ENCODE data around the gene CD247.
A peak's percentile ranks its signal among the peaks of the same experiment; 100 is the strongest.

The CD247 gene

GRCh38 chr1:167503626-167504466 is 14.5 kb downstream of the CD247 start:
- no peak overlapping the region for H3K4me3 ChIP-seq (ENCODE audit: low read depth, low read length)
- TF ChIP-seq, protein P1, sequence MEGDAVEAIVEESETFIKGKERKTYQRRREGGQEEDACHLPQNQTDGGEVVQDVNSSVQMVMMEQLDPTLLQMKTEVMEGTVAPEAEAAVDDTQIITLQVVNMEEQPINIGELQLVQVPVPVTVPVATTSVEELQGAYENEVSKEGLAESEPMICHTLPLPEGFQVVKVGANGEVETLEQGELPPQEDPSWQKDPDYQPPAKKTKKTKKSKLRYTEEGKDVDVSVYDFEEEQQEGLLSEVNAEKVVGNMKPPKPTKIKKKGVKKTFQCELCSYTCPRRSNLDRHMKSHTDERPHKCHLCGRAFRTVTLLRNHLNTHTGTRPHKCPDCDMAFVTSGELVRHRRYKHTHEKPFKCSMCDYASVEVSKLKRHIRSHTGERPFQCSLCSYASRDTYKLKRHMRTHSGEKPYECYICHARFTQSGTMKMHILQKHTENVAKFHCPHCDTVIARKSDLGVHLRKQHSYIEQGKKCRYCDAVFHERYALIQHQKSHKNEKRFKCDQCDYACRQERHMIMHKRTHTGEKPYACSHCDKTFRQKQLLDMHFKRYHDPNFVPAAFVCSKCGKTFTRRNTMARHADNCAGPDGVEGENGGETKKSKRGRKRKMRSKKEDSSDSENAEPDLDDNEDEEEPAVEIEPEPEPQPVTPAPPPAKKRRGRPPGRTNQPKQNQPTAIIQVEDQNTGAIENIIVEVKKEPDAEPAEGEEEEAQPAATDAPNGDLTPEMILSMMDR (IDR thresholded peaks at IDR 0.05; ENCODE audit: insufficient read depth, low read depth, low read length, missing control alignments), result no peak
- no peak for DNase-seq (ENCODE audit: low read depth)

DNA sequence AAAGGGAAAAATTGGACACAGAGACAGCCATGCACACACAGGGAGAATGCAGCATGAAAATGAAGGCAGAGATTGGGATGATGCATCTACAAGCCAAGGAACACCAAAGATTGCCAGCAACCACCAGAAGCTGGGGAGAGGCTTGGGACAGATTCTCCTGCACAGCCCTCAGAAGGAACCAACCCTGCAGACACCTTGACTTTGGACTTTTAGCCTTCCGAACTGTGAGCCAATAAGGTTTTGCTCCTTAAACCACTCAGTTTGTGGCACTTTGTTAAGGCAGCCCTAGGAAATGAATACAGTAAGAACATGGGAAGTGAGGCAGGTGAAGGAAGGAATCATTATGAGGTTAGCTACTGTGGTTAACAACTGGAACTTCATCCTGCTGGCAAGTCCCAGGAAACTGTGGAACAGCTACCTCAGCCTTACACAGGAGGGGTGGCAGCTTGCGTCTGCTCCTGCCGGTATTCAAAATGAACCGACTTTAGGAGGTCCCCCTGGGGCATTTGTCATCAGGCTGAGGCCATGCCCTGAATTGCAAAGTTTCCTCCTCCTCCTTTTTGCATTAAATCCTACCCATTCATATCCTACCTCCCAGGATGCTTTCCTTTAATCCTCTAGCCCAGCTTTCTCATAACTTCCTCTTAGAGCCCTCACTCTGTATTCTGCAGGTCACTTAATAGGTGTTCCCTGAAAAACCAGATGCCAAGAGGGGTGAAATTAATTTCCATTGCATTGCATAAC is 15.4 kb downstream of the CD247 start:
- H3K4me3 ChIP-seq (ENCODE audit: low read depth, low read length), result no peak overlapping the region
- TF ChIP-seq, protein P1 (IDR thresholded peaks at IDR 0.05; ENCODE audit: insufficient read depth, low read depth, low read length, missing control alignments), result no peak
- DNase-seq (ENCODE audit: low read depth), result no peak

DNA sequence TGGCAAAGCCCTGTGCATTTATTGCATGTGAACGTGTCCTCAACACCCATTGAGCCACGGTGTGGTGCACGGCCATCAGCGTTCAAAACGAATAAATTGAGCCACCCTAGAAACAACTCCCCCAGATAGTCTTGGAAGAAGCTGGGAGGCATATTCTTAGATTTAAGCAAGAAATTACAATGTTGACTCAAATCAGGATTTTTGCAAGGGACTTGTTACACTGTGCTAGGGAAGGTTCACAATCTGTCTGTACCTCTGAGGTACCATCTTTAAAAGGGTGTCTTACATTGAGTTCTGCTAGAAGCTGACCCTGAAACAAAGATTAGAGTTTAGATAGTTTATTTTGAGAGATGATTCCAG is 16.2 kb downstream of the CD247 start:
- TF ChIP-seq, protein P1 (IDR thresholded peaks at IDR 0.05; ENCODE audit: insufficient read depth, low read depth, low read length, missing control alignments), result no peak
- no peak overlapping the region for H3K4me3 ChIP-seq (ENCODE audit: low read depth, low read length)

GRCh38 chr1:167501515-167502191 is 16.7 kb downstream of the CD247 start:
- TF ChIP-seq, protein P1 (IDR thresholded peaks at IDR 0.05; ENCODE audit: insufficient read depth, low read depth, low read length, missing control alignments), result no peak
- no peak overlapping the region for H3K4me3 ChIP-seq (ENCODE audit: low read depth, low read length)
- DNase-seq (ENCODE audit: low read depth), result no peak

More for the DNA sequence above, 16.2 kb downstream of the CD247 start:
- DNase-seq (ENCODE audit: low read depth), result no peak

DNA sequence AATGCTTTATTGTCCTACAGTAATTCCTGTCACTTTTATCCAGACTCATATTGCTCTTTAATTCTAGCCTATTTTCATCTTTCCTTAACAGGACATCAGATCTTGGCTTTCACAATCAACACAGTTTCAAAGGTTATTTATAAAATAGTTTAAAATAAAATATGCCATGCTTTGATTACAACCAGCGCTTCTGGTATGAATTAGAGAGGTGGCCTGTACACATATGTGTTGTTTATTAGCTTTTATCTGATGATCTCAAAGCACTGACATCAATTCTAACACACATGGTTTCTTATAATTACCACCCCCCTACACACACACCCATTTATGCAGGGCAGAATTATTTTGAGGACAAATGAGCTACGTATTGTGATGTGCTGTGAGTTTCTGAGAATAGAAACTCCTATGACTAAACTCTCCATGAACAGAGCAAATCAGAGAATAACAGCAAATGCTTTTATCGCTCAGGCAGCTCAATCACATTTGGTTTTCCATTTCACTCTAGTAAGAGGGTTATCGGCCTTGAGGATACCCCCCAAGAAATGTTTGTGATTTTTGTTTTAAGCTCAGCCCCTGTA is 18.0 kb downstream of the CD247 start:
- H3K4me3 ChIP-seq (ENCODE audit: low read depth, low read length), result no peak overlapping the region
- TF ChIP-seq, protein P1 (IDR thresholded peaks at IDR 0.05; ENCODE audit: insufficient read depth, low read depth, low read length, missing control alignments), result no peak
- DNase-seq (ENCODE audit: low read depth), result peak; percentile 40

GRCh38 chr1:167499664-167500101 is 18.6 kb downstream of the CD247 start:
- DNase-seq (ENCODE audit: low read depth), result peak; percentile 87
- H3K4me3 ChIP-seq (ENCODE audit: low read depth, low read length), result no peak overlapping the region
- TF ChIP-seq, protein P1 (IDR thresholded peaks at IDR 0.05; ENCODE audit: insufficient read depth, low read depth, low read length, missing control alignments), result no peak
